H9 (cell line): ENCODE measurements around the gene CMPK2. TPM values are rescaled to one million over a fixed set of nuclear protein-coding genes. Genes with fewer than 3 reads are reported as not detected.

ENCODE experiments used
- DNase-seq: peaks from one replicate; pipeline ENCODE4 v3.0.0-alpha.2; 2017
- H2AFZ ChIP-seq: one replicate; pipeline ENCODE4 v1.6.1; 2013; ENCODE audit warnings: mild to moderate bottlenecking, low read length, control low read depth, moderate library complexity
- H2AK5ac ChIP-seq: 2 replicates; pipeline ENCODE4 v1.6.1; 2013; ENCODE audit warnings: low read length, control low read depth, mixed read lengths; ENCODE audit not compliant: insufficient read length
- H2BK120ac ChIP-seq: one replicate; pipeline ENCODE4 v1.6.1; 2013; ENCODE audit warnings: low read depth, mild to moderate bottlenecking, low read length, control low read depth, inconsistent platforms; ENCODE audit not compliant: poor library complexity, severe bottlenecking
- H2BK12ac ChIP-seq: 2 replicates; pipeline ENCODE4 v1.6.1; 2013; ENCODE audit warnings: low read length, control low read depth, mixed read lengths, low read depth; ENCODE audit not compliant: insufficient read length
- H2BK15ac ChIP-seq: 2 replicates; pipeline ENCODE4 v1.6.1; 2013; ENCODE audit warnings: low read depth, low read length, control low read depth
- H2BK20ac ChIP-seq: one replicate; pipeline ENCODE4 v1.6.1; 2013; ENCODE audit warnings: low read depth, mild to moderate bottlenecking, low read length, control low read depth, inconsistent platforms; ENCODE audit not compliant: poor library complexity, severe bottlenecking
- H2BK5ac ChIP-seq: 2 replicates; pipeline ENCODE4 v1.6.1; 2013; ENCODE audit warnings: low read length, control low read depth, mixed read lengths; ENCODE audit not compliant: insufficient read length
- H3K14ac ChIP-seq: 2 replicates; pipeline ENCODE4 v1.6.1; 2013; ENCODE audit warnings: low read length, control low read depth; ENCODE audit not compliant: insufficient read depth
- H3K18ac ChIP-seq: 2 replicates; pipeline ENCODE4 v1.6.1; 2013; ENCODE audit warnings: low read depth, mild to moderate bottlenecking, mixed read lengths, low read length, control low read depth; ENCODE audit not compliant: insufficient read length
- H3K23ac ChIP-seq: 2 replicates; pipeline ENCODE4 v1.6.1; 2013; ENCODE audit warnings: low read length, control low read depth, mixed read lengths, low read depth; ENCODE audit not compliant: insufficient read length
- H3K23me2 ChIP-seq: 2 replicates; pipeline ENCODE4 v1.6.1; 2013; ENCODE audit warnings: low read depth, mild to moderate bottlenecking, mixed read lengths, low read length, control low read depth; ENCODE audit not compliant: insufficient read length, poor library complexity, severe bottlenecking
- H3K27ac ChIP-seq: 2 replicates; pipeline ENCODE4 v1.5.1; 2013; ENCODE audit warnings: low read length, control low read depth, mixed read lengths, low read depth; ENCODE audit not compliant: insufficient read length
- H3K27me3 ChIP-seq: 2 replicates; pipeline ENCODE4 v1.6.1; 2013; ENCODE audit warnings: low read length, control low read depth, inconsistent platforms; ENCODE audit not compliant: insufficient read depth
- H3K4ac ChIP-seq: 2 replicates; pipeline ENCODE4 v1.6.1; 2013; ENCODE audit warnings: low read depth, mild to moderate bottlenecking, control low read depth, inconsistent platforms, low read length, moderate library complexity
- H3K4me1 ChIP-seq: 2 replicates; pipeline ENCODE4 v1.6.1; 2013; ENCODE audit warnings: low read length, control low read depth, inconsistent platforms; ENCODE audit not compliant: insufficient read depth
- H3K4me2 ChIP-seq: 2 replicates; pipeline ENCODE4 v1.6.1; 2013; ENCODE audit warnings: low read length, control low read depth, mixed read lengths; ENCODE audit not compliant: insufficient read length, insufficient read depth
- H3K56ac ChIP-seq: 2 replicates; pipeline ENCODE4 v1.6.1; 2013; ENCODE audit warnings: low read depth, mild to moderate bottlenecking, mixed read lengths, low read length, control low read depth; ENCODE audit not compliant: insufficient read length
- H3K79me1 ChIP-seq: 2 replicates; pipeline ENCODE4 v1.6.1; 2013; ENCODE audit warnings: low read depth, mild to moderate bottlenecking, moderate library complexity, low read length, control low read depth, inconsistent platforms; ENCODE audit not compliant: insufficient read depth, poor library complexity, severe bottlenecking
- H3K79me2 ChIP-seq: 2 replicates; pipeline ENCODE4 v1.6.1; 2013; ENCODE audit warnings: low read length, control low read depth, inconsistent platforms; ENCODE audit not compliant: insufficient read depth
- H3K9ac ChIP-seq: 2 replicates; pipeline ENCODE4 v1.6.1; 2013; ENCODE audit warnings: low read length, control low read depth, mixed read lengths; ENCODE audit not compliant: insufficient read length; ENCODE audit errors: extremely low read depth
- H3K9me3 ChIP-seq: one replicate; pipeline ENCODE4 v1.6.1; 2013; ENCODE audit warnings: low read depth, low read length, inconsistent platforms; ENCODE audit not compliant: control insufficient read depth
- H3T11ph ChIP-seq: one replicate; pipeline ENCODE4 v1.6.1; 2013; ENCODE audit warnings: mild to moderate bottlenecking, low read length, control low read depth, inconsistent platforms
- H4K20me1 ChIP-seq: one replicate; pipeline ENCODE4 v1.6.1; 2013; ENCODE audit not compliant: control insufficient read depth, insufficient read length, insufficient read depth
- H4K5ac ChIP-seq: 2 replicates; pipeline ENCODE4 v1.6.1; 2013; ENCODE audit warnings: low read depth, mild to moderate bottlenecking, mixed read lengths, low read length, control low read depth; ENCODE audit not compliant: insufficient read length
- H4K8ac ChIP-seq: replicated peaks from 2 replicates; pipeline ENCODE4 v1.6.1; 2013; ENCODE audit warnings: low read length, control low read depth, mixed read lengths, low read depth; ENCODE audit not compliant: insufficient read length
- H4K91ac ChIP-seq: 2 replicates; pipeline ENCODE4 v1.6.1; 2013; ENCODE audit warnings: low read depth, mild to moderate bottlenecking, moderate library complexity, mixed read lengths, low read length, control low read depth; ENCODE audit not compliant: insufficient read length
- H3K27ac Mint-ChIP-seq, 3 experiments: 2 replicates in 2 of 3; 3 replicates in 1 of 3; pipeline ENCODE4 v1.8.0; 2020 to 2021; ENCODE audit warnings: mixed read lengths in 3 of 3, mild to moderate bottlenecking in 1 of 3, moderate library complexity in 1 of 3
- H3K27me3 Mint-ChIP-seq: 2 replicates; pipeline ENCODE4 v1.8.0; 2021; ENCODE audit warnings: low read depth, mild to moderate bottlenecking, moderate library complexity, mixed read lengths
- H3K36me3 Mint-ChIP-seq, 3 experiments: 2 replicates in 2 of 3; 3 replicates in 1 of 3; pipeline ENCODE4 v1.8.0; 2020 to 2021; ENCODE audit warnings: low read depth in 3 of 3, mixed read lengths in 3 of 3; ENCODE audit not compliant: insufficient read depth in 1 of 3
- H3K4me1 Mint-ChIP-seq, 2 experiments: 2 replicates each; pipeline ENCODE4 v1.8.0; 2020; ENCODE audit warnings: mixed read lengths in 2 of 2
- H3K4me3 Mint-ChIP-seq, 2 experiments: 2 replicates in 1 of 2; 3 replicates in 1 of 2; pipeline ENCODE4 v1.8.0; 2020 to 2021; ENCODE audit warnings: mild to moderate bottlenecking in 2 of 2, mixed read lengths in 2 of 2, moderate library complexity in 1 of 2
- H3K9me3 Mint-ChIP-seq, 2 experiments: 2 replicates in 1 of 2; 3 replicates in 1 of 2; pipeline ENCODE4 v1.8.0; 2020; ENCODE audit warnings: mild to moderate bottlenecking in 2 of 2, mixed read lengths in 2 of 2, moderate library complexity in 1 of 2
- WGBS: extraction: QIAGEN DNeasy Blood & Tissue Kit; methylation state at CpG from one replicate; pipeline ENCODE4 v1.1.7; 2013; ENCODE audit warnings: missing lambda C conversion rate, low lambda C conversion rate, mixed read lengths; ENCODE audit not compliant: insufficient read length; ENCODE audit errors: extremely low coverage; 5-methylcytosine and 5-hydroxymethylcytosine counted together
- total RNA-seq: library from RNA; stranded (reverse); gene quantifications from 2 replicates; pipeline ENCODE4 v1.2.1, GENCODE V29; 2021
- TF ChIP-seq, protein P1 (sequence below): fragments of 200-600 bp; sonication (generic); conservative IDR thresholded peaks from 3 replicates; pipeline ENCODE4 v1.8.0; 2021; ENCODE audit warnings: antibody characterized with exemption, mild to moderate bottlenecking

The CMPK2 gene
- total RNA-seq, 1 experiment from 2014 or later: 0.90 TPM

DNA sequence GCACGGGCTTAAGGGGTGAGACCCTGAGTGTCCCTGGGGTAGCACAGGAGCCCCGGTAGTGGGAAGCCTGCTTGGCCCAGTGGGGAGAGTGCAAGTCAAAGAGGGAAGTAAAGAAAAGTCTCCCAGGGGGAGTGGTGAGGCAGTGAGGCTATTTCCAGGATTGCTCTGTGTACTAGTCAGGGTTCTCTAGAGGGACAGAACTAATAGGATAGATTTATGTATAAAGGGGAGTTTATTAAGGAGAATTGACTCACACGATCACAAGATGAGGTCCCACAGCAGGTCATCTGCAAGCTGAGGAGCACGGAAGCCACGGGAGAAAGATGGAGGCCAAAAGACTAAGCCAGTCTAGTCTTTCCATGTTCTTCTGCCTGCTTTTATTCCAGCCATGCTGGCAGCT, 45.5 kb downstream of the CMPK2 start:
- Histone ChIP-seq H2AK5ac (no peak overlapping the region), H4K20me1 (no peaks in the 10 kb centered on the region), H3T11ph (no peak overlapping the region), H3K23ac (no peak overlapping the region), H3K79me2 (no peaks in the 10 kb centered on the region), H4K8ac (no peak overlapping the region), H2BK15ac (no peak overlapping the region), H3K9ac (no peak overlapping the region), H3K4me1 (no peaks in the 10 kb centered on the region), H2AFZ (no peak overlapping the region), H2BK120ac (no peak overlapping the region), H3K9me3 (no peaks in the 10 kb centered on the region), H4K5ac (no peak overlapping the region), H4K91ac (no peak overlapping the region), H2BK12ac (no peak overlapping the region), H3K4ac (no peak overlapping the region), H2BK20ac (no peak overlapping the region), H3K14ac (no peak overlapping the region), H3K4me2 (no peak overlapping the region), H3K27ac (no peak overlapping the region), H3K23me2 (no peaks in the 10 kb centered on the region), H3K27me3 (no peaks in the 10 kb centered on the region), H2BK5ac (no peak overlapping the region), H3K56ac (no peak overlapping the region), H3K79me1 (no peaks in the 10 kb centered on the region), H3K18ac (no peak overlapping the region)
- DNase-seq: no peak
- H3K36me3 Mint-ChIP-seq: peaks cover 0 to 8% (median 3%) of the 10 kb centered on the region in 3 experiments; a peak in 3 of 7 replicates
- H3K4me1 Mint-ChIP-seq: peaks cover 13 to 15% of the 10 kb centered on the region in 2 experiments
- TF ChIP-seq, protein P1, sequence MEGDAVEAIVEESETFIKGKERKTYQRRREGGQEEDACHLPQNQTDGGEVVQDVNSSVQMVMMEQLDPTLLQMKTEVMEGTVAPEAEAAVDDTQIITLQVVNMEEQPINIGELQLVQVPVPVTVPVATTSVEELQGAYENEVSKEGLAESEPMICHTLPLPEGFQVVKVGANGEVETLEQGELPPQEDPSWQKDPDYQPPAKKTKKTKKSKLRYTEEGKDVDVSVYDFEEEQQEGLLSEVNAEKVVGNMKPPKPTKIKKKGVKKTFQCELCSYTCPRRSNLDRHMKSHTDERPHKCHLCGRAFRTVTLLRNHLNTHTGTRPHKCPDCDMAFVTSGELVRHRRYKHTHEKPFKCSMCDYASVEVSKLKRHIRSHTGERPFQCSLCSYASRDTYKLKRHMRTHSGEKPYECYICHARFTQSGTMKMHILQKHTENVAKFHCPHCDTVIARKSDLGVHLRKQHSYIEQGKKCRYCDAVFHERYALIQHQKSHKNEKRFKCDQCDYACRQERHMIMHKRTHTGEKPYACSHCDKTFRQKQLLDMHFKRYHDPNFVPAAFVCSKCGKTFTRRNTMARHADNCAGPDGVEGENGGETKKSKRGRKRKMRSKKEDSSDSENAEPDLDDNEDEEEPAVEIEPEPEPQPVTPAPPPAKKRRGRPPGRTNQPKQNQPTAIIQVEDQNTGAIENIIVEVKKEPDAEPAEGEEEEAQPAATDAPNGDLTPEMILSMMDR: no peak
- peaks cover 27% of the 10 kb centered on the region for H3K27me3 Mint-ChIP-seq
- no peak overlapping the region; a peak in 1 of 5 replicates for H3K4me3 Mint-ChIP-seq
- no peak overlapping the region; a peak in 1 of 7 replicates for H3K27ac Mint-ChIP-seq
- H3K9me3 Mint-ChIP-seq: peaks cover 3 to 7% of the 10 kb centered on the region in 2 experiments; a peak in 3 of 5 replicates
- WGBS: no CpG with 5 or more reads among the region's 5 CpGs
